COLO829 (cell line): ENCODE results near the gene AKAP17A.

Experiments
- DNase-seq: peaks from one replicate; pipeline ENCODE4 v3.0.0; 2012; ENCODE audit warnings: low spot score

Gene AKAP17A

GRCh38 chrX:1584237-1585011 lies 7.0 kb upstream of the AKAP17A start:
- DNase-seq: no peak

- no peak for DNase-seq
These were observed 4.2 kb upstream of the AKAP17A start for GRCh38 chrX:1587161-1587560.

DNA sequence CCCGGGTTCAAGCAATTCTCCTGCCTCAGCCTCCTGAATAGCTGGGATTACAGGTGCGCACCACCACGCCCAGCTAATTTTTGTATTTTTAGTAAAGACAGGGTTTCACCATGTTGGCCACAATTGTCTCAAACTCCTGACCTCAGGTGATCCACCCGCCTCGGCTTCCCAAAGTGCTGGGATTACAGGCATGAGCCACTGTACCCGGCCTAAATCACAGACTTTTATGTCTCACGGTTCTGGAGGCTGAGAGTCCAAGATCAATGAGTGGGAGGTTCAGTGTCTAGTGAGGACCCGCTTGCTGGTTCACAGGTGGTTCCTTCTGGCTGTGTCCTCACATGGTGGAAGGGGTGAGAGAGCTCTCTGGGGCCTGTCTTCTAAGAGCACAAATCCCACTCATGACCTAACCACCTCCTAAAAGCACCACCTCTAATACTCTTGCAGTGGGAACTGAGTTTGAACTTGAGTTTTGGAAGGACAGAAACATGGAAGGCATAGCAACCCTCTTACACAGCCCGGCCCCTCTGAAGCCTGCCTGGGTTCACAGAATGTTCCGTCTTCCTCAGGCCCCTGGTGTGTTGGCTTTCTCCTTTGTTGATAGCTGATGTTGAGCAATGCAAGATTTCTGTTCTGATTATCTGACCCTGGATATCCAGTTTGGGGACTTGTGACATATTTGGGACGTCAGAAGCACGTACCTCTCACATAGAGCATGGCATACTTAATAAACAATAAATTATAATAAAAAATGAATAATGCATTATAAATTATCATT lies 1.9 kb upstream of the AKAP17A start:
- DNase-seq: no peak

GRCh38 chrX:1591863-1592469 lies 562 bp downstream of the AKAP17A start:
- no peak for DNase-seq

GRCh38 chrX:1592470-1593142 lies 1.2 kb downstream of the AKAP17A start:
- DNase-seq: no peak

GRCh38 chrX:1593286-1594271 lies 2.2 kb downstream of the AKAP17A start:
- DNase-seq: no peak

DNA sequence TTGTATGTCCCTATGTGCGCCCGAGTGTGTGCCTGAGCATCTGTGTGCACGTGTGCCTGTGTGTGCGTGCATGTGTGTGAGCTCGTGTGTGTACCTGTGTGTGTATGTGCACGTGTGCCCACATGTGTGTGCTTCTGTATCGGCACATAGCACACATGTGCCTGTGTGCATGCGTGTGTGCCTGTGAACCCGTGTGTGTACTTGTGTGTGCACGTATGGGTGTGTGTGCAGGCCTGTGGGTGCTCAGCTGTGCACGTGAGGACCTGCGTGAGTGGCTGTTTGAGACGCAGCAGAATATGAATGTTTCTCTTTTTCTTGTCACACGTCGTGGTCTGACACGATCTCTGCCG lies 4.3 kb downstream of the AKAP17A start:
- DNase-seq: no peak

- no peak for DNase-seq
These were observed 5.4 kb downstream of the AKAP17A start for GRCh38 chrX:1596676-1597344.

GRCh38 chrX:1597345-1598020 lies 6.1 kb downstream of the AKAP17A start:
- no peak for DNase-seq

- DNase-seq: no peak
These were observed 6.8 kb downstream of the AKAP17A start for GRCh38 chrX:1598021-1598875.

DNA sequence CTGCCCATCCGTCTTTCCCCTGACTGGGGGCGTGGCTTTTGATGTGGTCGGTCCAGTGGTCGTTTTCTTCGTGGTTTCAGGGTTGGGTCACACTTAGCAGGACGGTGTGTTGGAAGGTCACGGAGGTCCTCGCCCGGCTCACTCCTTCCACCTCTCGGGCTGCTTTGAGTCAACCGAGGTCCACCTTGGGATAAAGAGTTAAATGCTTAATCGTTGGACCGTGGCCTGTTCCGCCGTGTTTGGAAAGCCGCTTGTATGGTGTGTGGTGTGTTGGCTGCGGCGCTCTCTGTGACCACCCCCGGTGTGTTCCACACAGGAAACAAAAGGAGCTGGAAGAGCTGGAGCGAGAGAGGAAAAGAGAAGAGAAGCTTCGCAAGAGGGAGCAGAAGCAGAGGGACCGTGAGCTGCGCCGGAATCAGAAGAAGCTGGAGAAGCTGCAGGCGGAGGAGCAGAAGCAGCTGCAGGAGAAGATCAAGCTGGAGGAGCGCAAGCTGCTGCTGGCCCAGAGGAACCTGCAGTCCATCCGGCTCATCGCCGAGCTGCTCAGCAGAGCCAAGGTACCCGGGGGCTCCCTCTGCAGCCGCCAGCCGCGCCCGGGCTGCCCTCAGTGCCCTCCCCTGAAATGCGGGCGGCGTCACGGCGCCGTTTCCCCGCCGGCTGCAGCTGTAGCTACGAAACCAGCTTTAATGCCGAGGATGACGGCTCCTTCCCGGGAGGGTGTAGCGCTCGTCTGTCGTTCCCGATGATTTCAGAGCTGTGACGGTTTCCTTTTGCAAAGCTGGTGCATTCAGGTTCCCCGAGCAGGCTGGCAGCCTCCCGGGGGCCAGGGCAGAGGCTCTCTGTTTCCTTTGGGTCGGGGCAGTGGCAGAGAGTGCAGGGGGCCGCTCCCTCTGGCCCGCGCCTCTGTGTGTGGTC lies 7.7 kb downstream of the AKAP17A start:
- DNase-seq: no peak

DNA sequence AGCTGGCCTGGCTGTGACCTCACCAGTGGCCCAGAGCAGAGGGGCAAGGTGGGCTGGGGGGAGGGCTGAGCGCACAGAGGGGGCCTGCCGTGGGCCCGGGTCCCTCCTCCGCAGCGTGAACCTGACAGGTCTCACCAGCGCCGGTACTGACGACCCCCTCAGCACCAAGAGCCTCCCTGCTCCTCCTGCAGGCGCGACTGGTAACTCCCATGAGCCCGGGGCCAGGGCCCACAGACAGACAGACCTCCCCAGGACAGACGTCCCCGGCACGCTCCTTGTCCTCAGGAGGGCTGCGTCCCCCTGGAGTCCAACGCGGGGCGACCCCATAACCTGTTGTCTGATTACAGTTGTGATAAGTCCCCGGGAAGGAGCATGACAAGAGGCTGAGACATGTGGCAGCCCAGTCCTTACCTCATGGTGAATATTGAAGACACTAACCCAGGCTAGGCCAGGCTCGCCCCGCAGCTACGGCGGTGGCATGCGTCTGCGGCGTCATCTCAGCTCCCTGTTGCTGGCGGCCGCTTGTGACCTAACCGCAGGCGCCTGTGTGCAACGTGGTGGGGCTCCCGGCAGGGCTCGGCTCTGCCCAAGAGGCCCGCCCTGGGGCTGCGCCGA lies 8.5 kb downstream of the AKAP17A start:
- no peak for DNase-seq

DNA sequence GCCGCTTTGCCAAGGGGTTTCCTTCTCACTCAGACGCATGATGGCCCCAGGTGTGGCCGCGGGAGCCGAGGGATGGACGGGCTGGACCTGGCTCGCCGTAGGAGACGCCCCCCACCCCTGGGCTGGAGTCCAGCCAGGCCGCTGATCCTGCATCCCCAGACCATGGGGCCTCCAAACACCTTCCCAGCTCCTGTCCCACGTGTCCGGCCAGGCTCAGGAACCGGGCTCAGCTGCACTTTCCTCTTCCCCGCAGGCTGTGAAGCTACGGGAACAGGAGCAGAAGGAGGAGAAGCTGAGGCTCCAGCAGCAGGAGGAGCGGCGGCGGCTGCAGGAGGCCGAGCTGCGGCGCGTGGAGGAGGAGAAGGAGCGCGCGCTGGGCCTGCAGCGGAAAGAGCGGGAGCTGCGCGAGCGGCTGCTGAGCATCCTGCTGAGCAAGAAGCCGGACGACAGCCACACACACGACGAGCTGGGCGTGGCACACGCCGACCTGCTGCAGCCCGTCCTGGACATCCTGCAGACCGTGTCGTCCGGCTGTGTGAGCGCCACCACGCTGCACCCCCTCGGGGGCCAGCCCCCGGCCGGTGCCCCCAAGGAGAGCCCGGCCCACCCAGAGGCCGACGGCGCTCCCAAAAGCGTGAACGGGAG lies 9.1 kb downstream of the AKAP17A start:
- no peak for DNase-seq

- no peak for DNase-seq
These were observed 9.8 kb downstream of the AKAP17A start for GRCh38 chrX:1601051-1601767.

GRCh38 chrX:1601768-1602085 lies 10.3 kb downstream of the AKAP17A start:
- DNase-seq: no peak

DNA sequence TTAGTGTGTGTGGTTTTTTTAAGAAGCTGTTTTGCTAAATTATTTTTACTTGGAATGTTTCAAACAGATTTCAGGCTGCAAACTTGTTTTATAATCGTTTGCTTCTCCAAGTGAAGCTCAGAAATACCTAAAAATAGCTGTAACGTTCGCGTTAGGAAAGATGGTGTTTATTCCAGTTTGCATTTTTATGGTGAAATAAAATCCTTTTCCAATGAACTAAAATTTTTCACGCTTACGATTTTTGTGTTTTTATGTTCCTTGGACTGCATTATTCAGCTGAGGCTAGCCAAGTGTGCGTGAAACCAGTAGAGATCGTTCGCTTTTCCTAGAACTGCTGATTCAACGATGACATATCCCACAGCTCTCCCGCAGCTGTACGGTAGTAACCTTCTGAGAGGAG lies 10.9 kb downstream of the AKAP17A start:
- DNase-seq: no peak

- no peak for DNase-seq
These were observed 15.1 kb downstream of the AKAP17A start for GRCh38 chrX:1606496-1606895.
